HCT116 (cell line): ENCODE measurements around the gene AXL. TPM values are rescaled to one million over a fixed set of nuclear protein-coding genes. Genes with fewer than 3 reads are reported as not detected.

Experiments
- ATAC-seq: fragments of 200-7000 bp; cut with Tn5 transposase; 2 replicates; pipeline ENCODE4 v1.9.1; 2020; ENCODE audit warnings: mild to moderate bottlenecking, moderate library complexity
- BruUV-seq: library from RNA; stranded (reverse); fragments of 400-500 nt; replicated peaks from 2 replicates; lab custom pipeline; 2021; lab: Mats Ljungman, UMichigan
- CTCF ChIA-PET: fragments of 300-600 bp; sonication (Branson Sonifier 250); formaldehyde crosslinking; loops from one replicate; lab custom pipeline; 2021; ENCODE audit warnings: antibody characterized with exemption; lab: Charles Lee
- POLR2A ChIA-PET: fragments of 300-600, 350-600 bp; sonication (Branson Sonifier 250); formaldehyde crosslinking; loops from one replicate; lab custom pipeline; 2021; ENCODE audit warnings: antibody characterized with exemption; lab: Charles Lee
- RAD21 ChIA-PET, 2 experiments: fragments of 300-600 bp; sonication (Branson Sonifier 250); formaldehyde crosslinking; loops; one replicate each; lab custom pipeline; 2023; ENCODE audit warnings: low total read pairs in 2 of 2; ENCODE audit not compliant: uncharacterized antibody in 2 of 2, unreplicated experiment in 2 of 2, low non-redundant PET in 1 of 2; lab: Charles Lee
- DNase-seq: peaks from one replicate; pipeline ENCODE4 v3.0.0-alpha.2; 2010; ENCODE audit warnings: low read depth, low spot score
- H2AFZ ChIP-seq: fragments of 200-600 bp; shearing (Covaris generic), sonication (generic); 2 replicates; pipeline ENCODE4 v1.6.1; 2017; ENCODE audit warnings: low read depth, mixed run types, mixed read lengths, antibody characterized with exemption, low read length; ENCODE audit not compliant: poor library complexity, severe bottlenecking
- H3K27ac ChIP-seq: 2 replicates; pipeline ENCODE4 v1.5.1; 2012; ENCODE audit warnings: low read depth, low read length
- H3K27me3 ChIP-seq: fragments of 200-600 bp; sonication (generic); 2 replicates; pipeline ENCODE4 v1.6.1; 2016; ENCODE audit warnings: mixed run types, low read length, mixed read lengths; ENCODE audit not compliant: insufficient read depth
- H3K36me3 ChIP-seq, 2 experiments: fragments of 200-500 bp in 1 of 2; fragments of 200-600 bp in 1 of 2; sonication (Bioruptor generic) in 1 of 2; sonication (generic) in 1 of 2; 2 replicates each; pipeline versions ENCODE4 v1.5.1 to v1.6.1; 2014 to 2016; ENCODE audit warnings: low read length in 2 of 2, inconsistent platforms in 1 of 2, mixed read lengths in 1 of 2, mixed run types in 1 of 2; ENCODE audit not compliant: insufficient read depth in 2 of 2, control insufficient read depth in 1 of 2
- H3K4me1 ChIP-seq, 2 experiments: fragments of 200-600 bp in 1 of 2; sonication (generic) in 1 of 2; 2 replicates each; pipeline versions ENCODE4 v1.5.1 to v1.6.1; 2012 to 2017; ENCODE audit warnings: low read length in 2 of 2, inconsistent platforms in 1 of 2, mild to moderate bottlenecking in 1 of 2, mixed read lengths in 1 of 2, mixed run types in 1 of 2, moderate library complexity in 1 of 2; ENCODE audit not compliant: insufficient read depth in 2 of 2, control insufficient read depth in 1 of 2
- H3K4me2 ChIP-seq: fragments of 200-600 bp; sonication (generic); 2 replicates; pipeline ENCODE4 v1.6.1; 2017; ENCODE audit warnings: mixed run types, low read length, mixed read lengths
- H3K4me3 ChIP-seq, 2 experiments: fragments of 200-600 bp in 1 of 2; sonication (generic) in 1 of 2; replicated peaks in 1 of 2; 2 replicates each; pipeline ENCODE4 v1.5.1; 2011 to 2016; ENCODE audit warnings: low read length in 2 of 2, control low read depth in 1 of 2, low read depth in 1 of 2, mild to moderate bottlenecking in 1 of 2, mixed read lengths in 1 of 2, mixed run types in 1 of 2
- H3K79me2 ChIP-seq: fragments of 200-600 bp; sonication (generic); 2 replicates; pipeline ENCODE4 v1.6.1; 2017; ENCODE audit warnings: mild to moderate bottlenecking, mixed run types, low read length, moderate library complexity, mixed read lengths; ENCODE audit not compliant: insufficient read depth
- H3K9ac ChIP-seq: fragments of 200-600 bp; sonication (generic); 2 replicates; pipeline ENCODE4 v1.6.1; 2016; ENCODE audit warnings: low read length, mixed read lengths
- H3K9me2 ChIP-seq: fragments of 200-600 bp; sonication (generic), shearing (Covaris generic); 2 replicates; pipeline ENCODE4 v1.6.1; 2017; ENCODE audit warnings: mixed run types, mild to moderate bottlenecking, moderate library complexity; ENCODE audit not compliant: insufficient read depth
- H3K9me3 ChIP-seq, 2 experiments: fragments of 200-500 bp in 1 of 2; fragments of 200-600 bp in 1 of 2; sonication (Bioruptor generic) in 1 of 2; sonication (generic) in 1 of 2; 2 replicates each; pipeline ENCODE4 v1.6.1; 2014 to 2017; ENCODE audit warnings: low read length in 2 of 2, mixed read lengths in 2 of 2, inconsistent platforms in 1 of 2, low read depth in 1 of 2, mild to moderate bottlenecking in 1 of 2, mixed run types in 1 of 2, moderate library complexity in 1 of 2; ENCODE audit not compliant: control insufficient read depth in 1 of 2, insufficient read depth in 1 of 2
- H4K20me1 ChIP-seq: fragments of 200-600 bp; sonication (generic), shearing (Covaris generic); 2 replicates; pipeline ENCODE4 v1.6.1; 2017; ENCODE audit warnings: mixed run types, mild to moderate bottlenecking, moderate library complexity; ENCODE audit not compliant: insufficient read depth
- CBX3 ChIP-seq: IDR thresholded peaks from 2 replicates; pipeline ENCODE4 v1.6.1; 2012; ENCODE audit warnings: low read depth
- CTCF ChIP-seq, 3 experiments: fragments of 200-600 bp in 1 of 3; sonication (generic) in 1 of 3; IDR thresholded peaks in 2 of 3; conservative IDR thresholded peaks in 1 of 3; 2 replicates each; pipeline ENCODE4 v1.5.1; 2012 to 2017; ENCODE audit warnings: low read depth in 2 of 3, low read length in 2 of 3, antibody characterized with exemption in 1 of 3, borderline replicate concordance in 1 of 3, control low read depth in 1 of 3, mild to moderate bottlenecking in 1 of 3, mixed read lengths in 1 of 3, mixed run types in 1 of 3, moderate library complexity in 1 of 3; ENCODE audit not compliant: insufficient read depth in 1 of 3
- EGR1 ChIP-seq: IDR thresholded peaks from 2 replicates; pipeline ENCODE4 v1.6.1; 2012; ENCODE audit warnings: low read depth
- ELF1 ChIP-seq: IDR thresholded peaks from 2 replicates; pipeline ENCODE4 v1.6.1; 2012; ENCODE audit warnings: low read depth, borderline replicate concordance
- FOSL1 ChIP-seq: IDR thresholded peaks from 2 replicates; pipeline ENCODE4 v1.6.1; 2012; ENCODE audit warnings: low read depth
- POLR2AphosphoS5 ChIP-seq: IDR thresholded peaks from 2 replicates; pipeline ENCODE4 v1.6.1; 2011; ENCODE audit warnings: mild to moderate bottlenecking, low read depth, low read length, moderate library complexity
- RAD21 ChIP-seq: IDR thresholded peaks from 2 replicates; pipeline ENCODE4 v1.6.1; 2012; ENCODE audit warnings: low read depth, mild to moderate bottlenecking
- SIN3A ChIP-seq: IDR thresholded peaks from 2 replicates; pipeline ENCODE4 v1.6.1; 2012; ENCODE audit warnings: low read depth
- SP1 ChIP-seq: IDR thresholded peaks from 2 replicates; pipeline ENCODE4 v1.6.1; 2012; ENCODE audit warnings: low read depth
- SRF ChIP-seq: IDR thresholded peaks from 2 replicates; pipeline ENCODE4 v1.6.1; 2012; ENCODE audit warnings: low read depth
- TCF7L2 ChIP-seq: IDR thresholded peaks from 2 replicates; pipeline ENCODE4 v1.7.0; 2011; ENCODE audit warnings: borderline replicate concordance, inconsistent platforms; ENCODE audit not compliant: insufficient read depth, insufficient read length; ENCODE audit errors: extremely low read depth
- YY1 ChIP-seq: IDR thresholded peaks from 2 replicates; pipeline ENCODE4 v1.6.1; 2011; ENCODE audit warnings: low read length, low read depth, moderate library complexity, mild to moderate bottlenecking; ENCODE audit not compliant: insufficient replicate concordance; ENCODE audit errors: extremely low read depth
- intact Hi-C: fragments of 100-400 bp; cut with micrococcal nuclease; formaldehyde crosslinking; loops from 2 replicates; pipeline ENCODE4 v1.10.0; 2022
- total RNA-seq: library from RNA; stranded (reverse); gene quantifications from one replicate; pipeline ENCODE4 v1.2.1, GENCODE V29; 2021; ENCODE audit not compliant: unreplicated experiment
- TF ChIP-seq, protein P1 (sequence below): IDR thresholded peaks from 2 replicates; pipeline ENCODE4 v1.6.1; 2011; ENCODE audit warnings: mild to moderate bottlenecking, low read length, moderate library complexity; ENCODE audit not compliant: insufficient replicate concordance; ENCODE audit errors: extremely low read depth
- TF ChIP-seq, protein P2 (sequence below): IDR thresholded peaks from 2 replicates; pipeline ENCODE4 v1.6.1; 2012
- TF ChIP-seq, protein P3 (sequence below): IDR thresholded peaks from 2 replicates; pipeline ENCODE4 v1.6.1; 2012

AXL gene
- total RNA-seq, 1 experiment from 2014 or later = 47.4 TPM

DNA sequence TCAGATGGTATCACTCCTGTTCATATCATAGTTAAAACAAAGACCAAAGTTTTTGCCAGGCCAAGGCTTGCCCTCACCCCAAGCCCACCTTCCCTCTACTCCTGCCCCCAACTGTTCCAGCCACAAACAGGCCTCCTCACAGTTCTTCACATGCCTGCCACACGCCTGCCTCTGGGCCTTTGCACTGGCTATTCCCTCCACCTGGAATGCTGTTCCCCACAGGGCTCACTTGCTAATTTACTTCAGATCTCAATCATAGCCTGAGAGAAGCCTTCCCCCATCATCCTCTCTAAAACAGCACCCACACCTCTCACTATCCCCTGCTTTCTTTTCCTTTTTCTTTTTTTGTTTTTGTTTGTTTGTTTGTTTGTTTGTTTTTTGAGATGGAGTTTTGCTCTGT lies 4.9 kb upstream of the AXL start:
- H3K79me2 ChIP-seq = peaks cover 3% of the 10 kb centered on the region
- POLR2A ChIA-PET = no interaction called here
- CTCF ChIA-PET = no interaction called here
- DNase-seq (no peak), ATAC-seq (no peak)
- H3K9ac ChIP-seq = no peak overlapping the region
- H3K36me3 ChIP-seq = no peaks in the 10 kb centered on the region
- intact Hi-C loops = no loop called here
- no peak overlapping the region for H3K4me3 ChIP-seq
- BruUV-seq = no TSS peak
- H3K27ac ChIP-seq = no peak overlapping the region
- TF ChIP-seq RAD21 = no peak
- 0 out of 2 replicates have a peak, but pooled peaks have one; percentile 20 for TF ChIP-seq CBX3
- RAD21 ChIA-PET = no interaction called here
- peaks cover 8 to 36% of the 10 kb centered on the region in 2 experiments for H3K4me1 ChIP-seq
- H3K9me2 ChIP-seq = no peaks in the 10 kb centered on the region
- H4K20me1 ChIP-seq = no peaks in the 10 kb centered on the region
- H3K9me3 ChIP-seq = no peaks in the 10 kb centered on the region
- no peak overlapping the region for H2AFZ ChIP-seq
- H3K4me2 ChIP-seq = no peak overlapping the region
- no peaks in the 10 kb centered on the region for H3K27me3 ChIP-seq

DNA sequence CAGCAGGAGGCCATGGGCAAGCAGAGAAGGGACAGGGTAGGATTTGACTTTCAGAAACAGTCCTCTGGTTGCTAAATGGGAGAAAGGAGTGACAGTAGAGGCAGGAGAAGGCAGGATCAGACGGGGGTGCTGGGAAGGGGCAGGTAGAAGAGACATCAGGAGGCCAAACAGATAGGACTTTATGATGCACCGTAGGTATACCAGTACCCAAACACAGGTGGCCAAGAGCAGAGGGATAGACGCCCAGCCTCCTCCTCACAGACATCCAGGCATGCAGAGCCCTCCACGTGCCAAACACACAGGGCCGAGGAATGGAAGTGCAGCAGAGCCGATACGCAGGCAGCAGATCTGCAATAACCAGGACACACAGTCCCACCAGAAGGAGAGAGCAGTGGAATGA lies 1.3 kb upstream of the AXL start:
- no TSS peak for BruUV-seq
- Histone ChIP-seq H3K9me3 (no peaks in the 10 kb centered on the region), H2AFZ (no peak overlapping the region), H3K36me3 (peaks cover 0 to 10% of the 10 kb centered on the region in 2 experiments; a peak in 1 of 4 replicates), H3K4me3 (no peak overlapping the region), H3K79me2 (peaks cover 35% of the 10 kb centered on the region), H3K27ac (peak overlapping the region; percentile 86; the same call in 1 of the 2 replicates), H3K4me2 (peak overlapping the region; percentile 98; the same call in 1 of the 2 replicates), H3K9me2 (no peaks in the 10 kb centered on the region), H3K9ac (no peak overlapping the region), H3K4me1 (peaks cover 17 to 65% of the 10 kb centered on the region in 2 experiments), H3K27me3 (no peaks in the 10 kb centered on the region), H4K20me1 (no peaks in the 10 kb centered on the region)
- TF ChIP-seq CBX3 = no peak
- TF ChIP-seq POLR2AphosphoS5 = no peak
- no peak for TF ChIP-seq RAD21
- no peak for TF ChIP-seq YY1
- TF ChIP-seq, protein P1, sequence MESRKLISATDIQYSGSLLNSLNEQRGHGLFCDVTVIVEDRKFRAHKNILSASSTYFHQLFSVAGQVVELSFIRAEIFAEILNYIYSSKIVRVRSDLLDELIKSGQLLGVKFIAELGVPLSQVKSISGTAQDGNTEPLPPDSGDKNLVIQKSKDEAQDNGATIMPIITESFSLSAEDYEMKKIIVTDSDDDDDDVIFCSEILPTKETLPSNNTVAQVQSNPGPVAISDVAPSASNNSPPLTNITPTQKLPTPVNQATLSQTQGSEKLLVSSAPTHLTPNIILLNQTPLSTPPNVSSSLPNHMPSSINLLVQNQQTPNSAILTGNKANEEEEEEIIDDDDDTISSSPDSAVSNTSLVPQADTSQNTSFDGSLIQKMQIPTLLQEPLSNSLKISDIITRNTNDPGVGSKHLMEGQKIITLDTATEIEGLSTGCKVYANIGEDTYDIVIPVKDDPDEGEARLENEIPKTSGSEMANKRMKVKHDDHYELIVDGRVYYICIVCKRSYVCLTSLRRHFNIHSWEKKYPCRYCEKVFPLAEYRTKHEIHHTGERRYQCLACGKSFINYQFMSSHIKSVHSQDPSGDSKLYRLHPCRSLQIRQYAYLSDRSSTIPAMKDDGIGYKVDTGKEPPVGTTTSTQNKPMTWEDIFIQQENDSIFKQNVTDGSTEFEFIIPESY = no peak
- no peak for TF ChIP-seq FOSL1
- no peak for TF ChIP-seq TCF7L2
- TF ChIP-seq, protein P2, sequence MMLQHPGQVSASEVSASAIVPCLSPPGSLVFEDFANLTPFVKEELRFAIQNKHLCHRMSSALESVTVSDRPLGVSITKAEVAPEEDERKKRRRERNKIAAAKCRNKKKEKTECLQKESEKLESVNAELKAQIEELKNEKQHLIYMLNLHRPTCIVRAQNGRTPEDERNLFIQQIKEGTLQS = no peak
- TF ChIP-seq CTCF (IDR thresholded peaks at IDR 0.05 in 2 of 3, conservative IDR thresholded peaks at IDR 0.05 in 1 of 3; ENCODE audit: borderline replicate concordance in 1 of 3, insufficient read depth in 1 of 3, low read depth in 2 of 3, low read length in 2 of 3) = no peak
- TF ChIP-seq SRF = no peak
- no peak for TF ChIP-seq ELF1
- TF ChIP-seq SIN3A = no peak
- TF ChIP-seq EGR1 = no peak
- no peak for TF ChIP-seq SP1
- TF ChIP-seq, protein P3, sequence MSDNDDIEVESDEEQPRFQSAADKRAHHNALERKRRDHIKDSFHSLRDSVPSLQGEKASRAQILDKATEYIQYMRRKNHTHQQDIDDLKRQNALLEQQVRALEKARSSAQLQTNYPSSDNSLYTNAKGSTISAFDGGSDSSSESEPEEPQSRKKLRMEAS = no peak
- RAD21 ChIA-PET = no interaction called here
- intact Hi-C loops = no loop called here
- no peak for DNase-seq
- no peak for ATAC-seq
- POLR2A ChIA-PET = no interaction called here
- CTCF ChIA-PET = no interaction called here
